GM12878 (cell line): Measurements from ENCODE around the gene PHKG2. TPM values are rescaled to one million over a fixed set of nuclear protein-coding genes. Genes with fewer than 3 reads are reported as not detected.
A peak's percentile ranks its signal among the peaks of the same experiment; 100 is the strongest.

Source experiments
- ATAC-seq: fragments of 200-7000 bp; cut with Tn5 transposase; 3 replicates; pipeline ENCODE4 v1.9.1; 2020; ENCODE audit warnings: mild to moderate bottlenecking, moderate library complexity
- BruUV-seq: library from RNA; stranded (reverse); fragments of 400-500 nt; replicated peaks from 2 replicates; lab custom pipeline; 2021; lab: Mats Ljungman, UMichigan
- CTCF ChIA-PET: fragments of 300-600 bp; sonication (Branson Sonifier 250); formaldehyde crosslinking; extraction: SDS; loops from one replicate; lab custom pipeline; 2021; ENCODE audit warnings: inconsistent platforms; lab: Yijun Ruan, JAX
- POLR2A ChIA-PET: fragments of 350-600 bp; formaldehyde crosslinking; extraction: SDS; loops from one replicate; lab custom pipeline; 2021; ENCODE audit warnings: inconsistent platforms; lab: Charles Lee
- RAD21 ChIA-PET: fragments of 300-600 bp; sonication (Branson Sonifier 250); formaldehyde crosslinking; loops from one replicate; lab custom pipeline; 2023; ENCODE audit warnings: antibody characterized with exemption; ENCODE audit not compliant: unreplicated experiment; lab: Charles Lee
- SMC1A ChIA-PET: fragments of 300-600 bp; sonication (Branson Sonifier 250); formaldehyde crosslinking; loops from one replicate; lab custom pipeline; 2023; ENCODE audit not compliant: unreplicated experiment, uncharacterized antibody; lab: Charles Lee
- DNase-seq: peaks from one replicate; pipeline ENCODE4 v3.0.0-alpha.2; 2011; ENCODE audit warnings: low read depth, low spot score
- FAIRE-seq: peaks from 3 replicates; lab custom pipeline; 2011; peaks lifted over from hg19 to GRCh38; lab: Jason Lieb, UNC
- H2AFZ ChIP-seq: 2 replicates; pipeline ENCODE4 v1.6.0; 2011; ENCODE audit warnings: low read depth, low read length, control low read depth; ENCODE audit not compliant: control insufficient read depth
- H3K27ac ChIP-seq: 2 replicates; pipeline ENCODE4 v1.5.1; 2011; ENCODE audit warnings: control low read depth; ENCODE audit not compliant: control insufficient read depth, insufficient read depth
- H3K27me3 ChIP-seq, 2 experiments: replicated peaks in 1 of 2; 2 replicates each; pipeline versions ENCODE4 v1.6.0 to v1.6.1; 2011; ENCODE audit warnings: low read length in 1 of 2; ENCODE audit not compliant: control insufficient read depth in 2 of 2, insufficient read depth in 2 of 2
- H3K36me3 ChIP-seq, 2 experiments: 2 replicates each; pipeline ENCODE4 v1.5.1; 2011; ENCODE audit warnings: low read length in 1 of 2; ENCODE audit not compliant: control insufficient read depth in 2 of 2, insufficient read depth in 2 of 2
- H3K4me1 ChIP-seq: 2 replicates; pipeline ENCODE4 v1.6.1; 2011; ENCODE audit warnings: mild to moderate bottlenecking, low read length, moderate library complexity, mixed read lengths; ENCODE audit not compliant: control insufficient read depth, insufficient read depth
- H3K4me2 ChIP-seq: 2 replicates; pipeline ENCODE4 v1.6.0; 2011; ENCODE audit warnings: control low read depth; ENCODE audit not compliant: control insufficient read depth, insufficient read depth
- H3K4me3 ChIP-seq: fragments of 200-600 bp; sonication (generic); 2 replicates; pipeline ENCODE4 v1.5.1; 2016
- H3K79me2 ChIP-seq: 2 replicates; pipeline ENCODE4 v1.6.0; 2011; ENCODE audit warnings: low read length; ENCODE audit not compliant: control insufficient read depth, insufficient read depth
- H3K9ac ChIP-seq: 2 replicates; pipeline ENCODE4 v1.8.0; 2011; ENCODE audit warnings: low read length, control low read depth, mixed read lengths; ENCODE audit not compliant: control insufficient read depth, insufficient read depth
- H3K9me3 ChIP-seq: replicated peaks from 3 replicates; pipeline ENCODE4 v1.5.1; 2011; ENCODE audit warnings: mild to moderate bottlenecking, low read length; ENCODE audit not compliant: control insufficient read depth, insufficient read depth
- H4K20me1 ChIP-seq: 2 replicates; pipeline ENCODE4 v1.6.0; 2011; ENCODE audit not compliant: control insufficient read depth, insufficient read depth
- EP300 ChIP-seq, 2 experiments: fragments of 150-350 bp in 1 of 2; IDR thresholded peaks; 2 replicates each; pipeline ENCODE4 v1.6.1; 2011 to 2012; ENCODE audit warnings: low read depth in 2 of 2, low read length in 2 of 2, borderline replicate concordance in 1 of 2, improper control_type of control experiment in 1 of 2, inconsistent platforms in 1 of 2; ENCODE audit not compliant: control insufficient read depth in 1 of 2
- EZH2 ChIP-seq: IDR thresholded peaks from 2 replicates; pipeline ENCODE4 v1.6.1; 2012; ENCODE audit warnings: low read depth, mild to moderate bottlenecking, control low read depth, inconsistent platforms, low read length, borderline replicate concordance; ENCODE audit not compliant: control insufficient read depth
- POU2F2 ChIP-seq: IDR thresholded peaks from 3 replicates; pipeline ENCODE4 v1.6.1; 2011; ENCODE audit warnings: low read depth, mild to moderate bottlenecking, low read length, borderline replicate concordance
- PRDM15 ChIP-seq: fragments of 450-650 bp; formaldehyde crosslinking; IDR thresholded peaks from 2 replicates; pipeline ENCODE4 v1.4.0; 2020; ENCODE audit warnings: mild to moderate bottlenecking, moderate library complexity
- SPI1 ChIP-seq: IDR thresholded peaks from 2 replicates; pipeline ENCODE4 v1.6.1; 2011; ENCODE audit warnings: low read depth, mild to moderate bottlenecking, low read length, moderate library complexity, borderline replicate concordance; ENCODE audit not compliant: insufficient read depth
- TCF12 ChIP-seq: IDR thresholded peaks from 2 replicates; pipeline ENCODE4 v1.6.1; 2011; ENCODE audit warnings: low read depth, mild to moderate bottlenecking, low read length
- YY1 ChIP-seq: IDR thresholded peaks from 2 replicates; pipeline ENCODE4 v1.6.1; 2011; ENCODE audit warnings: low read depth, mild to moderate bottlenecking, low read length
- ZBTB33 ChIP-seq: fragments of 450-650 bp; IDR thresholded peaks from 2 replicates; pipeline ENCODE4 v1.6.1; 2017; ENCODE audit warnings: mild to moderate bottlenecking
- ZNF687 ChIP-seq: fragments of 450-650 bp; IDR thresholded peaks from 2 replicates; pipeline ENCODE4 v1.6.1; 2017; ENCODE audit warnings: mild to moderate bottlenecking, moderate library complexity
- WGBS: methylation state at CpG from one replicate; pipeline ENCODE4 v1.1.6; 2016; ENCODE audit warnings: low lambda C conversion rate; ENCODE audit not compliant: insufficient replicate concordance, insufficient coverage; ENCODE audit errors: missing lambda C conversion rate; 5-methylcytosine and 5-hydroxymethylcytosine counted together
- in situ Hi-C: fragments of 300-500 bp; cut with MboI; formaldehyde crosslinking; loops from 9 replicates; pipeline ENCODE4 v1.14.3; 2018; ENCODE audit warnings: mixed read lengths
- intact Hi-C: fragments of 100-400 bp; cut with micrococcal nuclease; formaldehyde crosslinking; loops from one replicate; pipeline ENCODE4 v1.14.2; 2022; ENCODE audit not compliant: unreplicated experiment
- polyA plus RNA-seq, 11 experiments: library from polyadenylated mRNA; depleted of rRNA in 4 of 11; unstranded in 6 of 11; stranded (reverse) in 5 of 11; fragments of >200 nt; fragmentation: Nextera tagmentation in 4 of 11; fragmentation: Illumina TruSeq in 1 of 11; extraction: Ambion mirVana in 4 of 11; extraction: Trizol in 1 of 11; gene quantifications; 1 replicate in 1 of 11; 2 replicates in 10 of 11; pipeline versions ENCODE4 v1.2.1 to v1.2.3, GENCODE V29; 2011 to 2016; ENCODE audit warnings: inconsistent platforms in 2 of 11, missing spikeins in 2 of 11, low read depth in 1 of 11
- total RNA-seq, 4 experiments: library from RNA; depleted of rRNA in 3 of 4; stranded (reverse); fragments of >200 nt in 3 of 4; fragmentation: Illumina TruSeq in 1 of 4; extraction: Trizol in 1 of 4; gene quantifications; 2 replicates each; pipeline versions ENCODE4 v1.2.1 to v1.2.3, GENCODE V29; 2013 to 2021
- TF ChIP-seq, protein P1 (sequence below): IDR thresholded peaks from 2 replicates; pipeline ENCODE4 v1.6.1; 2012; ENCODE audit warnings: low read depth, low read length, improper control_type of control experiment

The PHKG2 gene
- total and polyA plus RNA-seq, 10 of the 15 experiments (the other 5 are each of a cell fraction or from before 2014, with no cell fraction given), result 5.2 to 50.1 (median 37.2) TPM

GRCh38 chr16:30774367-30775130, 26.3 kb downstream of the PHKG2 start:
- H3K79me2 ChIP-seq, result peaks cover 2% of the 10 kb centered on the region; the same call in 1 of the 2 replicates
- ChIA-PET CTCF (interaction anchor here (1.1 kb wide), 1 partner anchor 40 kb away, joined by 3 read pairs; no protein-coding TSS in a partner anchor), SMC1A (interaction anchor here (0.6 kb wide), 1 partner anchor 646 kb away, joined by 3 read pairs; no protein-coding TSS in a partner anchor), POLR2A (interaction anchor here (0.5 to 1.9 kb wide), 7 partner anchors 12 to 365 kb away, joined by 3 to 7 read pairs (median 3); partner anchors contain the start of genes ORAI3 and PHKG2), RAD21 (interaction anchor here (1.3 kb wide), 1 partner anchor 70 kb away, joined by 3 read pairs; no protein-coding TSS in a partner anchor)
- ATAC-seq (peak; percentile 2; the same call in 2 of the 3 replicates), DNase-seq (no peak), FAIRE-seq (no peak)
- no peaks in the 10 kb centered on the region for H3K9me3 ChIP-seq
- H3K4me2 ChIP-seq, result peak overlapping the region; percentile 87; the same call in 1 of the 2 replicates
- H2AFZ ChIP-seq, result no peak overlapping the region
- WGBS, result 66% methylated on average over 8 of the region's 8 CpGs
- H3K9ac ChIP-seq, result no peak overlapping the region
- intact Hi-C loops, result loop anchor here (2.0 kb wide), 1 partner anchor 148 kb away; the partner anchor contains the start of gene FBXL19
- in situ Hi-C loops, result loop anchor here (25.0 kb wide), 1 partner anchor 1113 kb away; no protein-coding TSS in a partner anchor
- no TSS peak for BruUV-seq
- no peaks in the 10 kb centered on the region for H3K27me3 ChIP-seq
- H4K20me1 ChIP-seq, result no peaks in the 10 kb centered on the region
- H3K4me3 ChIP-seq, result peak overlapping the region; percentile 78; the same call in 1 of the 2 replicates
- H3K27ac ChIP-seq, result no peak overlapping the region
- H3K4me1 ChIP-seq, result no peaks in the 10 kb centered on the region
- peaks cover 7 to 13% of the 10 kb centered on the region in 2 experiments; a peak in 3 of 4 replicates for H3K36me3 ChIP-seq
- TF ChIP-seq PRDM15 (CRISPR knock-in tag) (no peak), EZH2 (no peak), TCF12 (no peak), EP300 (IDR thresholded peaks at IDR 0.05; ENCODE audit: borderline replicate concordance in 1 of 2, control insufficient read depth in 1 of 2, low read depth in 2 of 2, low read length in 2 of 2) (no peak), ZNF687 (no peak), POU2F2 (no peak), ZBTB33 (no peak), SPI1 (no peak), YY1 (no peak)
- TF ChIP-seq, protein P1, sequence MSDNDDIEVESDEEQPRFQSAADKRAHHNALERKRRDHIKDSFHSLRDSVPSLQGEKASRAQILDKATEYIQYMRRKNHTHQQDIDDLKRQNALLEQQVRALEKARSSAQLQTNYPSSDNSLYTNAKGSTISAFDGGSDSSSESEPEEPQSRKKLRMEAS, result no peak
